Peyer's patch (tissue), 4 donors: ENCODE measurements around the gene PYROXD2. TPM values are rescaled to one million over a fixed set of nuclear protein-coding genes. Genes with fewer than 3 reads are reported as not detected.

ENCODE experiments used
- DNase-seq, 3 donors: peaks; one replicate each; pipeline ENCODE4 v3.0.0-alpha.2; 2017 to 2019
- H3K27ac ChIP-seq, 4 donors: fragments of 200-600 bp; sonication (generic); one replicate each; pipeline ENCODE4 v1.5.1; 2016 to 2019
- H3K27me3 ChIP-seq, 2 donors: fragments of 200-600 bp; sonication (generic); one replicate each; pipeline ENCODE4 v1.5.1; 2019
- H3K36me3 ChIP-seq, 3 donors: fragments of 200-600 bp; sonication (generic); one replicate each; pipeline ENCODE4 v1.5.1; 2016 to 2019
- H3K4me1 ChIP-seq, 4 donors: fragments of 200-600 bp; sonication (generic); one replicate each; pipeline ENCODE4 v1.5.1; 2016 to 2019
- H3K4me3 ChIP-seq, 4 donors: fragments of 200-600 bp; sonication (generic); 1 replicate in 3 of 4; 2 replicates in 1 of 4; pipeline ENCODE4 v1.5.1; 2016 to 2019; ENCODE audit warnings: mild to moderate bottlenecking in 1 of 4
- H3K9me3 ChIP-seq, 4 donors: fragments of 200-600 bp; sonication (generic); one replicate each; pipeline ENCODE4 v1.5.1; 2016 to 2019; ENCODE audit warnings: mild to moderate bottlenecking in 1 of 4
- POLR2A ChIP-seq, 2 donors: fragments of 450-650 bp; IDR thresholded peaks; one replicate each; pipeline ENCODE4 v1.5.1; 2017; ENCODE audit warnings: antibody characterized with exemption in 2 of 2, mild to moderate bottlenecking in 2 of 2, moderate library complexity in 2 of 2
- total RNA-seq, 4 donors: library from RNA; depleted of rRNA; stranded (reverse); fragments of >200 nt; gene quantifications; one replicate each; pipeline ENCODE4 v1.1.0, GENCODE V29; 2016
- TF ChIP-seq, protein P1 (sequence below), 6 experiments: fragments of 450-650 bp in 4 of 6; fragments of 200-600 bp in 2 of 6; sonication (generic) in 1 of 6; IDR thresholded peaks; one replicate each; pipeline ENCODE4 v1.5.1; 2017 to 2019; ENCODE audit warnings: antibody characterized with exemption in 6 of 6, mild to moderate bottlenecking in 3 of 6, moderate library complexity in 1 of 6

Gene PYROXD2
- total RNA-seq, 4 donors from 2014 or later = 7.0 to 23.1 (median 11.5) TPM

DNA sequence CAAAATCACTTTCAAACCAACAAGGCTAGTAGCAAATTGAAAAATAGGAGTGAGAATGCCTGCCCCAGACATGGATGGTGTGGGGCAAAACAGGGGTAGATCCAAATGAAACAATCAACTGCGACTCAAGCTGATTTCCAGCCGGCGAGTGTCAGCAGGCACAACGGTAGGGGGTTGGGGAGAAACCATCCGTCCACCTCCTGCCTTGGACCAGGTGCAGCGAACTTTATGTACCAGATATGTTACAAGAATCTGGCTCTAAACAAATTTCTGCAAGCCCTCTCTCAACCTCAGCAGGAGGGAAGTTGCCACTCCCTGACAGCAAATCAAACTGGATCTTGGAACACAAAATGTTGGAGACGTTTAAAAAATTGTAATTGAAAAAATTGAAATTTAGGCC lies 45.2 kb downstream of the PYROXD2 start:
- Histone ChIP-seq H3K36me3 (no peaks in the 10 kb centered on the region), H3K4me1 (peaks cover 0 to 13% (median 0%) of the 10 kb centered on the region in 4 donors), H3K9me3 (no peaks in the 10 kb centered on the region), H3K27me3 (no peaks in the 10 kb centered on the region), H3K4me3 (no peak overlapping the region), H3K27ac (no peak overlapping the region)
- no peak for DNase-seq
- TF ChIP-seq, protein P1, sequence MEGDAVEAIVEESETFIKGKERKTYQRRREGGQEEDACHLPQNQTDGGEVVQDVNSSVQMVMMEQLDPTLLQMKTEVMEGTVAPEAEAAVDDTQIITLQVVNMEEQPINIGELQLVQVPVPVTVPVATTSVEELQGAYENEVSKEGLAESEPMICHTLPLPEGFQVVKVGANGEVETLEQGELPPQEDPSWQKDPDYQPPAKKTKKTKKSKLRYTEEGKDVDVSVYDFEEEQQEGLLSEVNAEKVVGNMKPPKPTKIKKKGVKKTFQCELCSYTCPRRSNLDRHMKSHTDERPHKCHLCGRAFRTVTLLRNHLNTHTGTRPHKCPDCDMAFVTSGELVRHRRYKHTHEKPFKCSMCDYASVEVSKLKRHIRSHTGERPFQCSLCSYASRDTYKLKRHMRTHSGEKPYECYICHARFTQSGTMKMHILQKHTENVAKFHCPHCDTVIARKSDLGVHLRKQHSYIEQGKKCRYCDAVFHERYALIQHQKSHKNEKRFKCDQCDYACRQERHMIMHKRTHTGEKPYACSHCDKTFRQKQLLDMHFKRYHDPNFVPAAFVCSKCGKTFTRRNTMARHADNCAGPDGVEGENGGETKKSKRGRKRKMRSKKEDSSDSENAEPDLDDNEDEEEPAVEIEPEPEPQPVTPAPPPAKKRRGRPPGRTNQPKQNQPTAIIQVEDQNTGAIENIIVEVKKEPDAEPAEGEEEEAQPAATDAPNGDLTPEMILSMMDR (IDR thresholded peaks at IDR 0.05) = no peak
- no peak for TF ChIP-seq POLR2A (IDR thresholded peaks at IDR 0.05)

DNA sequence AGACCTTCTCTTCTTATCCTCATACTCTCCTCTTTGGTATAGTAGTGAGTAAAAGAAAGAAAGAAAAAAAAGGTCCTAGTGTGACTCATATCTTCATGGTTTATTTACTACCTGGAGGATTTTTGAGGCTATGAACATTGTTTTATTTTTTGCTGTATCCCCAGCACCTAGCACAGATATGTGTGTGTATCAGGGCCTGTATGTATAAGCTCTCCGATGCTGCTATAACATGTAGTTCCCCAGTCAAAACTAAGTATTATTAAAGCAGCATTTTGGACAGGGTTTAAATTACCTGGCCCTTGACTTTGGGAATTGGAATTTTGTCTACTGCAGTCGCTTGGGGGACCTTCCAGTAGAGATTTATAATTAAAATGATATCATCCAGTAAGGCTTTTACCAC lies 46.3 kb downstream of the PYROXD2 start:
- TF ChIP-seq, protein P1 (IDR thresholded peaks at IDR 0.05) = no peak
- no peak for TF ChIP-seq POLR2A (IDR thresholded peaks at IDR 0.05)
- Histone ChIP-seq H3K4me3 (no peak overlapping the region), H3K27me3 (no peaks in the 10 kb centered on the region), H3K9me3 (no peaks in the 10 kb centered on the region), H3K36me3 (no peaks in the 10 kb centered on the region), H3K4me1 (peaks cover 0 to 7% (median 0%) of the 10 kb centered on the region in 4 donors), H3K27ac (no peak overlapping the region)
- DNase-seq = no peak

DNA sequence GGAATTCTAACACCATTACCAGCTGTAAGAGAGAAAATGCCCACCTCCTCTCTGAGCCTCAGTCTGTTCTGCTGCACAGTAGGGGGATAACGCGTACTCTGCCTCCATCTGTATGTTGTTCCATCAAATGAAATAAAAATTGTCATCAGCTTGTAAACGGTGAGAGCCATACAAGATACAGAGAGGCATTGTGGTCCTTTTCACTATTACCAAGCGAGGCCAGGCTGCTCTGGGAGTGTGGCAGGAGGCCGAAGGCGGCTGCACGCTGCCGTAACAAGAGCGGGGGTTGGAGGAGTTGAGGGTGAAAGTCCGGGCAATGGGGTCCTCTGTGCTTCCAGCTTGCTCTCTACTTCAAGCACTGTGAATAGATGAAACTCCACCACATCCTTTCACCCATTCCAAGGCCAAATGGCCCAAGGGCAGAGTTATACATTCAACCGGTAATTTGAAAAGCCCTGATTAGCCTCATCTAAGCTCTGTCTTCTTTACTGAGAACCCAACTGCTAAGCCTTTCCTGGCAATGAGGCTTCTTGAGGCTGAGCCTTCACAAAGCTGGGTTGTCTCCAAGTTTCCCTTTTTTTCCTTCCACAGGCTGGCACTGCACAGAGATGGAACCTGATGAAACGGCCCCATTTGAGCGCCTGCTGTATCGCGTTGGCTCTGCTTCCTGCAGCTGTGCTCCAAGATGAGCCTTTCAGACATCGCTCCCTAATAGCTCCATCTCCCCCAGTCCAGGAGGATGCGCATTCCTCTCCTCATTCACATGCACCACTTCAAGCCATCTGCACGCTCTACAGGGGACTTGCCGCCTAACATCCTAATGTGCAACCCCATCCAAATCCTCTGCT lies 47.2 kb downstream of the PYROXD2 start:
- Histone ChIP-seq H3K9me3 (no peaks in the 10 kb centered on the region), H3K36me3 (no peaks in the 10 kb centered on the region), H3K27ac (no peak overlapping the region), H3K4me3 (no peak overlapping the region), H3K4me1 (peaks cover 0 to 6% (median 0%) of the 10 kb centered on the region in 4 donors), H3K27me3 (no peaks in the 10 kb centered on the region)
- DNase-seq = no peak
- TF ChIP-seq, protein P1 (IDR thresholded peaks at IDR 0.05) = no peak
- TF ChIP-seq POLR2A (IDR thresholded peaks at IDR 0.05) = no peak

DNA sequence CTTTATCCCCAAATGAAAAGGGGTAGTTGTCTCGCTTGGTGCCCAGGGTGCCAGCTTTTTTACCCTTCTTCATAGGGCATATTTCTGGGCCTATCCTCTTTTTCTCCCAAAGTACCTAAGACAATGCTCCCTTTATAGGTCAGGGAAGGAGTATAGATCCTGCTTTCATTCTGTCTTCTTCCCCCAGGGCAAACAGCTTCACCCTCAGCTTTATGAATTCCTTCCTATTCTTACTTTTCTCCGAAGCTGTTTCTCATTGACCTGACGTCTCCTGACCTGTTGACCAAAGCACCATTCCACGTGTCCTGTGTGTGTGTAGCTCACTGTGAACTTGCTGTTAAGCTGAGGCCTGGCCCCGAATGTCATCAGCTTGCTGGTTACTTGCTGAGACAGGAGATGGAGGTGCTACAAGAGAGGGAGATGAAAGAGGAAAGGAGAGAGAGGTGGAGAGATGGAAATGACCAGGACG lies 48.9 kb downstream of the PYROXD2 start:
- Histone ChIP-seq H3K4me3 (no peak overlapping the region), H3K4me1 (peaks cover 0 to under 1% (median 0%) of the 10 kb centered on the region in 4 donors), H3K27me3 (no peaks in the 10 kb centered on the region), H3K9me3 (no peaks in the 10 kb centered on the region), H3K36me3 (no peaks in the 10 kb centered on the region), H3K27ac (no peak overlapping the region)
- no peak for TF ChIP-seq POLR2A (IDR thresholded peaks at IDR 0.05)
- TF ChIP-seq, protein P1 (IDR thresholded peaks at IDR 0.05) = no peak
- DNase-seq = no peak

DNA sequence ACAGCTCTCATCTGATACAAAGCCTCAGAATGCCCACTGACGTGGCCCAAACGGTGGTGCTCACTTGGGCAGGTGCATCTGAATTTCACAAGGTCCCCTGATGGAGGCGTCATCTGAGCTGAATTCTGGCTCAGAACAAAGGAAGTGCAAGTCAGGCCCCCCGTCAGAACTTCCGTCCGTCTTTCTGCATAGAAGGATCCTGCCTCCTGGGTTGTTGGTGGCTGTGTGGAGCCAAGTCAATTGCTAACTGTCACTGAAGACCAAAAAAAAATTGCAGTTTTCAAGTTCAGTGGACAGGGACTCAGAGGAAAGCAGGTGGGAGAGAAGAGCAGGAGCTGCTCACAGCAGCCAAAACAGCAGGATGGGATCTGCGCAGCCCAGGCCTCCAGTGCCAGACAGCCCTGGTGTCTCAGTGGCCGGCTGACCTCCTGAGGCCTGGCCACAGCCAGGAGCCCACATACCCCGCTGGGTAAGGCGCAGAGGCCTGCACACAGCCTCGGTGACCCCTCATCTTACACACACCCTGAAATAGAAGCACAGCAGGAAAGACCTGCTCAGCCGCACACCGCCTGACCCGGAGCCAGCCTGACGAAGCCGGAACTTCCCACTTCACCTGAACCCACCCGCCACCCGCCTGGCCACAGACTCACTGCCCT lies 49.4 kb downstream of the PYROXD2 start:
- no peak for DNase-seq
- Histone ChIP-seq H3K9me3 (no peaks in the 10 kb centered on the region), H3K36me3 (no peaks in the 10 kb centered on the region), H3K4me3 (no peak overlapping the region), H3K27ac (no peak overlapping the region), H3K27me3 (no peaks in the 10 kb centered on the region), H3K4me1 (no peaks in the 10 kb centered on the region)
- TF ChIP-seq POLR2A (IDR thresholded peaks at IDR 0.05) = no peak
- TF ChIP-seq, protein P1 (IDR thresholded peaks at IDR 0.05) = no peak
